HG03439 (cell line): ENCODE results near the gene MSRB3.

ENCODE experiments used
- ATAC-seq: cut with Tn5 transposase; IDR thresholded peaks from one replicate; pipeline ENCODE4 v1.9.1; 2021; ENCODE audit warnings: mild to moderate bottlenecking, moderate library complexity; ENCODE audit not compliant: unreplicated experiment

The MSRB3 gene

GRCh38 chr12:65324056-65324455, 45.6 kb downstream of the MSRB3 start:
- ATAC-seq: no peak

- no peak for ATAC-seq
Observed at GRCh38 chr12:65324551-65324950, 46.1 kb downstream of the MSRB3 start.

GRCh38 chr12:65325183-65325582, 46.7 kb downstream of the MSRB3 start:
- ATAC-seq: no peak

GRCh38 chr12:65326616-65327015, 48.1 kb downstream of the MSRB3 start:
- ATAC-seq: no peak

- no peak for ATAC-seq
Observed at GRCh38 chr12:65327207-65328076, 49.0 kb downstream of the MSRB3 start.

GRCh38 chr12:65329721-65330120, 51.2 kb downstream of the MSRB3 start:
- ATAC-seq: no peak

- no peak for ATAC-seq
Observed at GRCh38 chr12:65330331-65330730, 51.8 kb downstream of the MSRB3 start.

GRCh38 chr12:65331456-65331855, 53.0 kb downstream of the MSRB3 start:
- ATAC-seq: no peak

GRCh38 chr12:65333649-65334048, 55.2 kb downstream of the MSRB3 start:
- no peak for ATAC-seq

- no peak for ATAC-seq
Observed at GRCh38 chr12:65334521-65334920, 56.0 kb downstream of the MSRB3 start.

- ATAC-seq: no peak
Observed at GRCh38 chr12:65335021-65335714, 56.7 kb downstream of the MSRB3 start.

- ATAC-seq: no peak
Observed at GRCh38 chr12:65335981-65336380, 57.5 kb downstream of the MSRB3 start.

- ATAC-seq: no peak
Observed at GRCh38 chr12:65339161-65339560, 60.7 kb downstream of the MSRB3 start.

- ATAC-seq: no peak
Observed at GRCh38 chr12:65343230-65343629, 64.7 kb downstream of the MSRB3 start.

GRCh38 chr12:65343801-65344200, 65.3 kb downstream of the MSRB3 start:
- ATAC-seq: no peak

- ATAC-seq: no peak
Observed at GRCh38 chr12:65355461-65355860, 77.0 kb downstream of the MSRB3 start.

- no peak for ATAC-seq
Observed at GRCh38 chr12:65362234-65363031, 84.0 kb downstream of the MSRB3 start.

- no peak for ATAC-seq
Observed at GRCh38 chr12:65364046-65364445, 85.6 kb downstream of the MSRB3 start.

GRCh38 chr12:65367396-65367795, 88.9 kb downstream of the MSRB3 start:
- ATAC-seq: no peak

GRCh38 chr12:65368055-65368454, 89.6 kb downstream of the MSRB3 start:
- ATAC-seq: no peak

GRCh38 chr12:65372574-65372973, 94.1 kb downstream of the MSRB3 start:
- ATAC-seq: no peak
